Measurements from ENCODE around the gene UBE2K. TPM values are rescaled to one million over a fixed set of nuclear protein-coding genes. Genes with fewer than 3 reads are reported as not detected.
"Not testable (repeated sequence)": the region's sequence is repeated elsewhere in the genome, so short reads cannot be mapped to it uniquely, and the experiment has no call there.

Gene UBE2K
- total RNA-seq, 1 experiment from 2014 or later: 38.9 TPM

DNA sequence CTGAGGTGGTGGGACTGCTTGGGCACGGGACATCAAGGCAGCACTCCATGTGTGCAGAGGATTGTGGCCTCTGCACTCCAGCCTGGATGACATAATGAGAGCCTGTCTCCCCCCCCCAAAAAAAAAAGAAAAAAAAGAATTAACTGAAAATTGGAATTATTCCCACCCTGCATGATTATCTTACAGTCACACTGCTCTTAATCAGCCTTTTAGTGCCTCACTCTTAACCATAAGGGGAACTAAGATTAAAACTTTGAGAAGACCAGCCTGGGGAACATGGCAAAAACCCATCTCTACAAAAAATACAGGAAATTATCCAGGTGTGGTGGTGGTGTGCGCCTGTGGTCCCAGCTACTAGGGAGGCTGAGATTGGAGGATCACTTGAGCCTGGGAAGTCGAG, 94.6 kb downstream of the UBE2K start:
- no TSS peak for BruUV-seq (replicated peaks)
- Histone ChIP-seq H4K20me1 (ENCODE audit: low read length) (no peaks in the 10 kb centered on the region), H3K9me3 (ENCODE audit: low read length) (no peaks in the 10 kb centered on the region), H3K9me2 (replicated peaks; ENCODE audit: low read length) (no peaks in the 10 kb centered on the region), H3K27ac (ENCODE audit: low read length) (no peak overlapping the region), H3K4me2 (ENCODE audit: low read length) (no peak overlapping the region), H3K9ac (ENCODE audit: low read length) (no peak overlapping the region), H3K4me3 (ENCODE audit: low read length) (no peak overlapping the region), H3K36me3 (ENCODE audit: low read depth, low read length) (no peaks in the 10 kb centered on the region), H3F3A (ENCODE audit: low read length, unreplicated experiment) (no peaks in the 10 kb centered on the region), H3K79me2 (ENCODE audit: low read length) (no peaks in the 10 kb centered on the region), H3K4me1 (ENCODE audit: insufficient read depth, low read length) (no peaks in the 10 kb centered on the region), H3K27me3 (ENCODE audit: low read length) (no peaks in the 10 kb centered on the region), H2AFZ (ENCODE audit: low read length) (no peak overlapping the region)
- ChIA-PET POLR2A (ENCODE audit: unreplicated experiment) (no interaction called here), CTCF (no interaction called here)
- ATAC-seq: no peak
- intact Hi-C loops (cut with micrococcal nuclease): no loop called here
- no peak for DNase-seq
- TF ChIP-seq, protein P1, sequence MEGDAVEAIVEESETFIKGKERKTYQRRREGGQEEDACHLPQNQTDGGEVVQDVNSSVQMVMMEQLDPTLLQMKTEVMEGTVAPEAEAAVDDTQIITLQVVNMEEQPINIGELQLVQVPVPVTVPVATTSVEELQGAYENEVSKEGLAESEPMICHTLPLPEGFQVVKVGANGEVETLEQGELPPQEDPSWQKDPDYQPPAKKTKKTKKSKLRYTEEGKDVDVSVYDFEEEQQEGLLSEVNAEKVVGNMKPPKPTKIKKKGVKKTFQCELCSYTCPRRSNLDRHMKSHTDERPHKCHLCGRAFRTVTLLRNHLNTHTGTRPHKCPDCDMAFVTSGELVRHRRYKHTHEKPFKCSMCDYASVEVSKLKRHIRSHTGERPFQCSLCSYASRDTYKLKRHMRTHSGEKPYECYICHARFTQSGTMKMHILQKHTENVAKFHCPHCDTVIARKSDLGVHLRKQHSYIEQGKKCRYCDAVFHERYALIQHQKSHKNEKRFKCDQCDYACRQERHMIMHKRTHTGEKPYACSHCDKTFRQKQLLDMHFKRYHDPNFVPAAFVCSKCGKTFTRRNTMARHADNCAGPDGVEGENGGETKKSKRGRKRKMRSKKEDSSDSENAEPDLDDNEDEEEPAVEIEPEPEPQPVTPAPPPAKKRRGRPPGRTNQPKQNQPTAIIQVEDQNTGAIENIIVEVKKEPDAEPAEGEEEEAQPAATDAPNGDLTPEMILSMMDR (conservative IDR thresholded peaks at IDR 0.05; ENCODE audit: low read depth, low read length): no peak
- TF ChIP-seq EZH2 (IDR thresholded peaks at IDR 0.05; ENCODE audit: low read length, unreplicated experiment) (no peak), EZH2phosphoT487 (IDR thresholded peaks at IDR 0.05; ENCODE audit: borderline replicate concordance, low read length) (no peak)

DNA sequence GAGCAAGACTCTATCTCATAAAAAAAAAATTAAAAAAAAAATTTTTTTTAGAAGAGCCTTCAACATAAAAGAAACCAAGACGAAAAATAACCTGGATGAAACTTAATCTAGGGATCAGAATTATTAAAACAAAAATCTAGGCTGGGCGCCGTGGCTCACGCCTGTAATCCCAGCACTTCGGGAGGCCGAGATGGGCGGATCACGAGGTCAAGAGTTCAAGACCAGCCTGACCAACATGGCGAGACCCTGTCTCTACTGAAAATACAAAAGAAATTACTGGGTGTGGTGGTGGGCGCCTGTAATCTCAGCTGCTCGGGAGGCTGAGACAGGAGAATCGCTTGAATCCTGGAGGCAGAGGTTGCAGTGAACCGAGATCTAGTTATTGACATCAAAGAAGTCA, 95.0 kb downstream of the UBE2K start:
- H4K20me1 ChIP-seq (ENCODE audit: low read length); DNase-seq; H3F3A ChIP-seq (ENCODE audit: low read length, unreplicated experiment); POLR2A ChIA-PET (ENCODE audit: unreplicated experiment); H3K79me2 ChIP-seq (ENCODE audit: low read length); H2AFZ ChIP-seq (ENCODE audit: low read length); H3K9me2 ChIP-seq (replicated peaks; ENCODE audit: low read length); ATAC-seq; H3K4me2 ChIP-seq (ENCODE audit: low read length); H3K27ac ChIP-seq (ENCODE audit: low read length); H3K27me3 ChIP-seq (ENCODE audit: low read length); CTCF ChIA-PET; H3K4me1 ChIP-seq (ENCODE audit: insufficient read depth, low read length); H3K4me3 ChIP-seq (ENCODE audit: low read length); BruUV-seq (replicated peaks); H3K9me3 ChIP-seq (ENCODE audit: low read length); H3K36me3 ChIP-seq (ENCODE audit: low read depth, low read length); H3K9ac ChIP-seq (ENCODE audit: low read length); intact Hi-C loops (cut with micrococcal nuclease): not testable (repeated sequence)

DNA sequence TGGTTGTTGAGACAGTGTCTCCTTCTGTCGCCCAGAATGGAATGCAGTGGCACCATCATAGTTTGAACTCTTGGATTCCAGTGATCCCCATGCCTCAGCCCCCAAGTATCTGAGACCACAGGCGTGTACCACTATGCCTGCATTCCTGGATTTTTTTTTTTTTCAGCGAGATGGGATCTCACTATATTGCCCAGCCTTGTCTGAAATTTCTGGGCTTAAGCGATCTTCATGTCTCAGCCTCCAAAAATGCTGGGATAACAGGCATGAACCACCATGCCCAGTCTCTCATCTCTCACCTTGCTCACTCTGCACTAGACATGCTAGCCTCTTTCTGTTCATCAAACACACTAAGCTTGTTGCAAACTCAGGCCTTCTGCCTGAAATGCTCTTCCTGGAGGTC, 104.1 kb downstream of the UBE2K start:
- H3K27me3 ChIP-seq (ENCODE audit: low read length): no peaks in the 10 kb centered on the region
- H3K9me3 ChIP-seq (ENCODE audit: low read length): no peaks in the 10 kb centered on the region
- H4K20me1 ChIP-seq (ENCODE audit: low read length): no peaks in the 10 kb centered on the region
- no peak for TF ChIP-seq EZH2 (IDR thresholded peaks at IDR 0.05; ENCODE audit: low read length, unreplicated experiment)
- TF ChIP-seq, protein P1 (conservative IDR thresholded peaks at IDR 0.05; ENCODE audit: low read depth, low read length): no peak
- no peak overlapping the region for H2AFZ ChIP-seq (ENCODE audit: low read length)
- intact Hi-C loops (cut with micrococcal nuclease): no loop called here
- ChIA-PET CTCF (no interaction called here), POLR2A (ENCODE audit: unreplicated experiment) (no interaction called here)
- H3K27ac ChIP-seq (ENCODE audit: low read length): no peak overlapping the region
- no peak overlapping the region for H3K9ac ChIP-seq (ENCODE audit: low read length)
- no peaks in the 10 kb centered on the region for H3F3A ChIP-seq (ENCODE audit: low read length, unreplicated experiment)
- H3K4me1 ChIP-seq (ENCODE audit: insufficient read depth, low read length): no peaks in the 10 kb centered on the region
- no peaks in the 10 kb centered on the region for H3K79me2 ChIP-seq (ENCODE audit: low read length)
- ATAC-seq (no peak), DNase-seq (no peak)
- H3K9me2 ChIP-seq (replicated peaks; ENCODE audit: low read length): no peaks in the 10 kb centered on the region
- H3K4me3 ChIP-seq (ENCODE audit: low read length): no peak overlapping the region
- no TSS peak for BruUV-seq (replicated peaks)
- H3K4me2 ChIP-seq (ENCODE audit: low read length): no peak overlapping the region
- H3K36me3 ChIP-seq (ENCODE audit: low read depth, low read length): no peaks in the 10 kb centered on the region

Measured in PC-3 (cell line).